OCI-LY3 (cell line): Measurements from ENCODE around the gene SMG7.

Experiments
- H2AFZ ChIP-seq: fragments of 200-600, 300-600 bp; shearing (Covaris generic); 2 replicates; pipeline ENCODE4 v1.6.0; 2014; ENCODE audit warnings: antibody characterized with exemption, low read depth, low read length
- H3K27ac ChIP-seq: fragments of 200-600, 300-600 bp; sonication (generic); 2 replicates; pipeline ENCODE4 v1.5.1; 2014; ENCODE audit warnings: mild to moderate bottlenecking, low read length, moderate library complexity, mixed read lengths
- H3K27me3 ChIP-seq: fragments of 200-600, 300-600 bp; sonication (generic); 2 replicates; pipeline ENCODE4 v1.6.1; 2014; ENCODE audit warnings: low read depth, low read length, mixed read lengths
- H3K36me3 ChIP-seq: fragments of 200-600, 300-600 bp; sonication (generic); replicated peaks from 2 replicates; pipeline ENCODE3; 2014; ENCODE audit warnings: low read depth, low read length, mixed read lengths
- H3K4me1 ChIP-seq: fragments of 300-600, 200-600 bp; sonication (generic); 2 replicates; pipeline ENCODE4 v1.6.1; 2014; ENCODE audit warnings: low read length, mixed read lengths
- H3K4me2 ChIP-seq: fragments of 200-600, 300-600 bp; sonication (generic); 2 replicates; pipeline ENCODE4 v1.6.1; 2014; ENCODE audit warnings: low read length, mixed read lengths
- H3K4me3 ChIP-seq: fragments of 300-600, 200-600 bp; sonication (generic); 2 replicates; pipeline ENCODE4 v1.5.1; 2014; ENCODE audit warnings: antibody characterized with exemption, mild to moderate bottlenecking, low read length, moderate library complexity
- H3K79me2 ChIP-seq: fragments of 300-600, 200-600 bp; shearing (Covaris generic); 2 replicates; pipeline ENCODE4 v1.6.1; 2014; ENCODE audit warnings: mild to moderate bottlenecking, low read length, mixed read lengths
- H3K9ac ChIP-seq: fragments of 300-600, 200-600 bp; shearing (Covaris generic); 2 replicates; pipeline ENCODE4 v1.6.0; 2014; ENCODE audit warnings: mild to moderate bottlenecking, low read length, moderate library complexity
- H3K9me3 ChIP-seq: fragments of 200-600, 300-600 bp; shearing (Covaris generic); 2 replicates; pipeline ENCODE4 v1.6.1; 2014; ENCODE audit warnings: low read length, mixed read lengths; ENCODE audit not compliant: insufficient read depth
- H4K20me1 ChIP-seq: fragments of 200-600, 300-600 bp; sonication (generic); 2 replicates; pipeline ENCODE4 v1.6.1; 2016; ENCODE audit warnings: low read length, mixed read lengths; ENCODE audit not compliant: insufficient read depth
- CTCF ChIP-seq: fragments of 200-600, 300-600 bp; sonication (generic); IDR thresholded peaks from 2 replicates; pipeline ENCODE4 v1.5.1; 2014; ENCODE audit warnings: antibody characterized with exemption, low read length, low read depth
- EZH2phosphoT487 ChIP-seq: fragments of 200-600 bp; shearing (Covaris generic); IDR thresholded peaks from 2 replicates; pipeline ENCODE4 v1.6.1; 2018; ENCODE audit warnings: antibody characterized with exemption, mixed run types, low read depth

The SMG7 gene

DNA sequence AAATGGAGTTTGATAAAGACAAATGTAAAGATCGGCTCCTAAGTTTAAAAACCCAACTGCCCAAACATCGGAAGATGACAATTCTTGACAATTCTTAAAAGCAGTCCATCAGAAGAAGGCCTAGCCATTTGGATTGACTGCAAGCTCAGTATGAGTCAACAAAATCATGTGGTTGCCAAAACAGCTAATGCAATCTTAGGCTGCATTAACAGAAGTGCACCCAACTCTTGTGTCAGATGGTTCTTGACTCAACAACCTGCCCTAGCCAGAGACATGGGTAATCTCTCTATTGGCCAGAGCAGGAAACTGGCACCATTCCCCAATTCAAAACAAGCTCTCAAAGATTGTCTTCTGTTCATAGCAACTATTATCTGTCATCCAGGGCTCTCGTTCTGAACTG is 127.8 kb downstream of the SMG7 start:
- no peaks in the 10 kb centered on the region for H3K27me3 ChIP-seq
- peaks cover 7% of the 10 kb centered on the region for H3K36me3 ChIP-seq
- no peak overlapping the region for H2AFZ ChIP-seq
- H3K4me1 ChIP-seq = peaks cover 88% of the 10 kb centered on the region
- TF ChIP-seq CTCF (no peak), EZH2phosphoT487 (no peak)
- no peaks in the 10 kb centered on the region for H3K9me3 ChIP-seq
- H3K27ac ChIP-seq = peak overlapping the region; percentile 43
- no peaks in the 10 kb centered on the region for H4K20me1 ChIP-seq
- no peak overlapping the region for H3K4me3 ChIP-seq
- no peak overlapping the region for H3K9ac ChIP-seq
- 0 out of 2 replicates have a peak overlapping the region, but pooled peaks have one; percentile 0 for H3K4me2 ChIP-seq
- H3K79me2 ChIP-seq = no peaks in the 10 kb centered on the region

DNA sequence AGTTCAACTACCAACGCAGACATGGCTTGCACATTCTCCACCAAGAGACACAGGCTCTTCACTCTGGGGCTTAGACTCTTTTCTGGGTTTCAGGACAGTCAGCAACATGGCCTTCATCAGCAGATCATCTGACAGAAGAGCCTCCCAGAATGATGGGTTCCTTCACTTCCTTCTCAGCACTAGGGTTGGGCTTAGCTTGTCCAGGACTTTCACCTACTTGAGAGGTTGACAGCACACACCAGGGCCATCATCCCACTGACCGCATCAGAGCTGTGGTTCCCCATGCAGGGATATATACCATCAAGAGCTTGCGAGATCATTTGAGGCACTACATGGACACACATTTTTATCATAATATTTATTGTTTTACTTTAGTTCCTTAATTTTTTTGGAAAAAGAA is 128.3 kb downstream of the SMG7 start:
- Histone ChIP-seq H3K27me3 (no peaks in the 10 kb centered on the region), H3K27ac (peak overlapping the region; percentile 43), H3K4me2 (0 out of 2 replicates have a peak overlapping the region, but pooled peaks have one; percentile 0), H3K36me3 (peaks cover 7% of the 10 kb centered on the region), H3K9me3 (no peaks in the 10 kb centered on the region), H3K9ac (no peak overlapping the region), H2AFZ (no peak overlapping the region), H3K4me3 (no peak overlapping the region), H4K20me1 (no peaks in the 10 kb centered on the region), H3K4me1 (peaks cover 93% of the 10 kb centered on the region), H3K79me2 (no peaks in the 10 kb centered on the region)
- no peak for TF ChIP-seq CTCF
- no peak for TF ChIP-seq EZH2phosphoT487

DNA sequence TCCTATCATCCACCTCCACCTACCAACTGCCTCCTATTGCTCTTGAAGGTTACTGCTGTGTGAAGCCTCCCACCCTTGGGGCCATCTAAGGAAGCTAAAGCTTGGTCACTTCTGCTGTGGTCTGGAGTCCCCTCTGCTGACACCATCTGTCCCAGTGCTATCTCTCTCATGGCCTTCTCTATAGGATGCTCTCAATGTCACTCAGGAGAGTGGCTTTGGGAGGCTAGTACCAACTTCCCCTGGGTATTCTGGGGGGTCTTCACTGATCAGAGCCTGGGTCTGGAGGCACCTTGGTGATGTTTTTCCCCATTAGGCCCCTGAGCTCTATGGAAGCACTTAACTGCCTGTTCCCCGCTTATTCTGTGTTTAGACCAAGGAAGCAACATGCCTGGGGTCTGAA is 130.2 kb downstream of the SMG7 start:
- Histone ChIP-seq H3K79me2 (peaks cover 13% of the 10 kb centered on the region), H3K4me3 (no peak overlapping the region), H2AFZ (0 out of 2 replicates have a peak overlapping the region, but pooled peaks have one; percentile 10), H3K4me2 (peak overlapping the region; percentile 80), H3K9me3 (no peaks in the 10 kb centered on the region), H4K20me1 (no peaks in the 10 kb centered on the region), H3K27me3 (no peaks in the 10 kb centered on the region), H3K9ac (peak overlapping the region; percentile 77), H3K4me1 (peaks cover 94% of the 10 kb centered on the region), H3K36me3 (peaks cover 7% of the 10 kb centered on the region), H3K27ac (peak overlapping the region; percentile 93)
- no peak for TF ChIP-seq CTCF
- no peak for TF ChIP-seq EZH2phosphoT487
